Urinary bladder (tissue), 4 donors: ENCODE results near the gene TM4SF18. TPM values are rescaled to one million over a fixed set of nuclear protein-coding genes. Genes with fewer than 3 reads are reported as not detected.

Experiments
- DNase-seq: peaks from one replicate; pipeline ENCODE4 v3.0.0-alpha.2; 2015; ENCODE audit errors: extremely low spot score
- H3K27ac ChIP-seq: one replicate; pipeline ENCODE4 v1.5.1; 2013; ENCODE audit warnings: low read depth, mild to moderate bottlenecking, moderate library complexity
- H3K36me3 ChIP-seq: one replicate; pipeline ENCODE4 v1.6.1; 2013; ENCODE audit warnings: mild to moderate bottlenecking, moderate library complexity; ENCODE audit not compliant: insufficient read depth
- H3K4me1 ChIP-seq: one replicate; pipeline ENCODE4 v1.6.1; 2013; ENCODE audit warnings: mild to moderate bottlenecking, moderate library complexity; ENCODE audit not compliant: insufficient read depth
- H3K4me3 ChIP-seq: one replicate; pipeline ENCODE4 v1.5.1; 2013; ENCODE audit warnings: low read depth, low read length
- WGBS: extraction: QIAGEN DNeasy Blood & Tissue Kit; methylation state at CpG from one replicate; pipeline ENCODE4 v1.1.7; 2013; 5-methylcytosine and 5-hydroxymethylcytosine counted together
- polyA plus RNA-seq: library from polyadenylated mRNA; stranded (reverse); fragments of 200-250 nt; gene quantifications from one replicate; pipeline ENCODE4 v1.2.3, GENCODE V29; 2013
- total RNA-seq: library from RNA; depleted of rRNA; stranded (reverse); fragments of >200 nt; gene quantifications from one replicate; pipeline ENCODE4 v1.2.3, GENCODE V29; 2014
- donor health status: healthy with polysubstance abuse.
- donor health status: healthy.

TM4SF18 gene
- total and polyA plus RNA-seq, 2 donors = 3.2 to 33.4 TPM

- Histone ChIP-seq H3K4me3 (no peak overlapping the region), H3K27ac (no peak overlapping the region), H3K36me3 (no peaks in the 10 kb centered on the region), H3K4me1 (no peaks in the 10 kb centered on the region)
- no peak for DNase-seq
- 77% methylated on average over 2 of the region's 2 CpGs for WGBS
Measured at GRCh38 chr3:149327156-149327555, 6.3 kb downstream of the TM4SF18 start.

DNA sequence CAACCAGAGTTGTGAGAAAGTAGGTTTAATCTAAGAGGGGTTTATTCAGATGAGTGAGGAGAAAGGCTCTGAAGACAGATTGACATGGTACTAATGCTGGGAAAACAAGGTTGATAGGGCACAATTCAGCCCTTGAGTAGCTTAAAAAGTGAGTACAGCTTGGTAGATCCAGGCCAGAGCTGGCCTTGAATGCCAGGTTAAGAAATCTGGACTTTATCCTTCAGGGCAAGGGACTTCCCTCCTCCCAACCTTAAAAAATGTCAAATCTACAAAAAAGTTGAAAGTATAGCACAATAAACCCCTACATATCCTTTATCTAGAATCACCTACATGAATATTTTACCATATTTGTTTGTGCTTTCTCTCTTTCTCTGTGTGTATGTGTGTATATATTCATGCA, 7.9 kb downstream of the TM4SF18 start:
- Histone ChIP-seq H3K27ac (no peak overlapping the region), H3K4me1 (no peaks in the 10 kb centered on the region), H3K36me3 (no peaks in the 10 kb centered on the region), H3K4me3 (no peak overlapping the region)
- DNase-seq = no peak

- Histone ChIP-seq H3K4me1 (no peaks in the 10 kb centered on the region), H3K36me3 (no peaks in the 10 kb centered on the region), H3K4me3 (no peak overlapping the region), H3K27ac (no peak overlapping the region)
- no peak for DNase-seq
Measured at GRCh38 chr3:149324332-149324731, 9.1 kb downstream of the TM4SF18 start.

DNA sequence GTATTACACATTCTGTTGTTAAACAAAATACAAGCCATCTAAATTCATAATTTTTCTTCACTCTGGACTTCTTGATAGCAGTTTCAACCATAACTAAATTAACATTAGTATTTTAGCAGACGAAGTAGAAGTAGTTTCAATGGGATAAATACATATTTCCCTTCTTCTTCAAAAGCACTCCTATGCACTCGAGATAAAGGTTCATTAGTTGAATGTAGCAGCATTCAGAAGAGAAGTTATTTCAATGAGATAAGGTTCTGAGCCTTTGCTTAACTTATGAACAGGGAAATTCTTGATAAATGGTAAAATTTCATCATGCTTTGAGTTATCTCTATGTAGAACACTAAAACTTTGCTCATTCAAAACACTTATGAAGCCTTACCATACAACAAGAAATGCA, 11.8 kb downstream of the TM4SF18 start:
- no peak overlapping the region for H3K27ac ChIP-seq
- H3K36me3 ChIP-seq = no peaks in the 10 kb centered on the region
- no peak for DNase-seq
- H3K4me1 ChIP-seq = no peaks in the 10 kb centered on the region
- WGBS = 81% methylated on average over 2 of the region's 2 CpGs
- no peak overlapping the region for H3K4me3 ChIP-seq

- Histone ChIP-seq H3K27ac (no peak overlapping the region), H3K36me3 (no peaks in the 10 kb centered on the region), H3K4me1 (no peaks in the 10 kb centered on the region), H3K4me3 (no peak overlapping the region)
- DNase-seq = no peak
Measured at GRCh38 chr3:149321136-149321535, 12.3 kb downstream of the TM4SF18 start.

DNA sequence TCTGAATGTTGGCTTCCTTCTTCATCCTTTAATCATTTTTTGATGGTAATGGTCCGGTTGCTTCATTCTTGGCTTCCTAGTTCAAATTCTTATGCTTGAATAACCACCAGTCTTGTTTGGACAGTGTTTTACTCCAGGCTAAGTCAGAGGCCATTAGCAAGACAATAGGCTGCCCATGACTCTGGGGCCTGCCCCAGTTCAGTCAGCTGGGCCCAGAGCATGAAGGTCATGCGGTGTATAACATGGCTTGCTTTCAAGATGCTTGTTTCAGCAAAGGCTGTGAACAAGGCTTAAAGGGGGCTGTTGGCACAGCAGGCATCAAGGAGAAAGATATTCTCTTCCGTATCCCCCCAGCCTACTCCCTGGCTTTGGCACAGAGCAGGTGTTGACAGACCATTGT, 13.7 kb downstream of the TM4SF18 start:
- 94% methylated on average over 3 of the region's 3 CpGs for WGBS
- no peaks in the 10 kb centered on the region for H3K4me1 ChIP-seq
- no peaks in the 10 kb centered on the region for H3K36me3 ChIP-seq
- H3K4me3 ChIP-seq = no peak overlapping the region
- no peak overlapping the region for H3K27ac ChIP-seq
- DNase-seq = no peak

- no peak for DNase-seq
- H3K36me3 ChIP-seq = no peaks in the 10 kb centered on the region
- H3K4me3 ChIP-seq = no peak overlapping the region
- H3K27ac ChIP-seq = no peak overlapping the region
- no peaks in the 10 kb centered on the region for H3K4me1 ChIP-seq
- 98% methylated on average over 1 of the region's 1 CpG for WGBS
Measured at GRCh38 chr3:149317072-149317471, 16.4 kb downstream of the TM4SF18 start.

- no peak overlapping the region for H3K27ac ChIP-seq
- H3K36me3 ChIP-seq = no peaks in the 10 kb centered on the region
- WGBS = 77% methylated on average over 2 of the region's 2 CpGs
- no peak for DNase-seq
- no peak overlapping the region for H3K4me3 ChIP-seq
- no peaks in the 10 kb centered on the region for H3K4me1 ChIP-seq
Measured at GRCh38 chr3:149316437-149316836, 17.0 kb downstream of the TM4SF18 start.

DNA sequence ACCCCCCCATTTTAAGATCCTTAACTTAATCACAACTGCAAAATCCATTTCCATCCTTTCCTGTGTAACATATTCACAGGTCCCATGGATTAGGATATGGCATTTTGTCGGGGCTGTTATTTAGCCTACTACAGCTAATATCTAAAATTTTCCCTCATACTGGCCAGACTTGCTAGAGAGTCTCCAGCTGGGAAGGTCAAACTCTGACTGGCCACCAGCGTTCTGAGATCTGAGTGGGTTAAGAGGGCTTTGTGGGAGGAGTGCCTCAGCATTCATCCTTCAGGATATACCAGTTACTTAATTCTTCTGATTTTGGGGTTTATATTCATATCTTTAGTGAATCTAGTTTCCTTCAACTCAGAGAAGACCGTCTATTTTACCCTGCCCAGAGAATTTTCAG, 17.7 kb downstream of the TM4SF18 start:
- Histone ChIP-seq H3K4me1 (no peaks in the 10 kb centered on the region), H3K36me3 (no peaks in the 10 kb centered on the region), H3K4me3 (no peak overlapping the region), H3K27ac (no peak overlapping the region)
- 57% methylated on average over 3 of the region's 3 CpGs for WGBS
- DNase-seq = no peak

DNA sequence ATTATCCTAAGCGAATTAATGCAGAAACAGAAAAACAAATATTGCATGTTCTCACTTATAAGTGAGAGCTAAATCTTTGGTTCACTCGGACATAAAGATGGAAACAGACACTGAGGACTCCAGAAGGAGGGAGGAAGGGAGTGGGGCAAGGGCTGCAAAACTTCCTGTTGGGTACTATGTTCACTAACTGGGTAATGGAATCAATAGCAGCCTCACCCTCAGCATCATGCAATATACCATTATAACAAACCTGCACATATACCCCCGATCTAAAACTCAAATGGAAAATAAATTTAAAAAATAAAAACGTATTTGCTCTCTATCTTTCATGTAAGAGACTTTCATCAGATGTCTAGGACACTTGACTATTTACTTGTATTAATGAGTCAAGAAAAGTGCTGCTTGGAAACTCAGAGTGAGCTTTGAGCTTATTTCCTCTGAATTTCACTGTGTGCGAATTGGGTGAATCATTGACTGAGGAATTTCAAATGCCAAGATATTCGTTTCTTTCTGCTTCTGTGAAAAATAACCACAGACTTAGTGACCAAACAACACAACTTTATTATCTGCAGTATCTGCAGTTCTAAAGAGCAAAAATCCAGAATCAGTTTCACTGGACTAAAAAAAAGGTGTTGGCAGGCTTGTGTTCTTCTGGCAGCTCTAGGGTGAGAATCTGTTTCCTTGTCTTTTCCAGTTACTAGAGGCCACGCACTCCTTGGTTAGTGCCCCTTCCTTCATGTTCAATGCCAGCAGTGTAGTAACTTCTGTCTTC, 18.4 kb downstream of the TM4SF18 start:
- Histone ChIP-seq H3K36me3 (no peaks in the 10 kb centered on the region), H3K4me1 (no peaks in the 10 kb centered on the region), H3K4me3 (no peak overlapping the region), H3K27ac (no peak overlapping the region)
- DNase-seq = no peak
- WGBS = 67% methylated on average over 7 of the region's 7 CpGs

DNA sequence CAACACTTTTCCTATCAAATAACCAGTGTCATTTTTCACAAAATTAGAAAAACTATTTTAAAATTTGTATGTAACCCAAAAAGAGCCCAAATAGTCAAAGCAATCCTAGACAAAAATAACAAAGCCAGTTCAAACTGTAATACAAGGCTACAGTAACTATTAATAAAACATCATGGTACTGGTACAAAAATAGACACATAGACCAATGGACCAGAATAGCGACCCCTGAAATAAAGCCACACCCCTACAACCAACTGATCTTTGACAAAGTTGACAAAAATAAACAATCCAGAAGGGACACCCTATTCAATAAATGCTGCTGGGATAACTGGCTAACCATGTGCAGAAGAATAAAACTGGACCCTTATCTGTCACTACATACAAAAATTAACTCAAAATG, 19.9 kb downstream of the TM4SF18 start:
- 77% methylated on average over 1 of the region's 1 CpG for WGBS
- no peak overlapping the region for H3K4me3 ChIP-seq
- no peak for DNase-seq
- H3K27ac ChIP-seq = no peak overlapping the region
- H3K4me1 ChIP-seq = no peaks in the 10 kb centered on the region
- H3K36me3 ChIP-seq = no peaks in the 10 kb centered on the region

GRCh38 chr3:149310796-149311534, 22.5 kb downstream of the TM4SF18 start:
- WGBS = 92% methylated on average over 7 of the region's 7 CpGs
- no peak overlapping the region for H3K4me3 ChIP-seq
- no peaks in the 10 kb centered on the region for H3K4me1 ChIP-seq
- H3K36me3 ChIP-seq = no peaks in the 10 kb centered on the region
- no peak for DNase-seq
- no peak overlapping the region for H3K27ac ChIP-seq

GRCh38 chr3:149307435-149307783, 26.0 kb downstream of the TM4SF18 start:
- 97% methylated on average over 1 of the region's 1 CpG for WGBS

DNA sequence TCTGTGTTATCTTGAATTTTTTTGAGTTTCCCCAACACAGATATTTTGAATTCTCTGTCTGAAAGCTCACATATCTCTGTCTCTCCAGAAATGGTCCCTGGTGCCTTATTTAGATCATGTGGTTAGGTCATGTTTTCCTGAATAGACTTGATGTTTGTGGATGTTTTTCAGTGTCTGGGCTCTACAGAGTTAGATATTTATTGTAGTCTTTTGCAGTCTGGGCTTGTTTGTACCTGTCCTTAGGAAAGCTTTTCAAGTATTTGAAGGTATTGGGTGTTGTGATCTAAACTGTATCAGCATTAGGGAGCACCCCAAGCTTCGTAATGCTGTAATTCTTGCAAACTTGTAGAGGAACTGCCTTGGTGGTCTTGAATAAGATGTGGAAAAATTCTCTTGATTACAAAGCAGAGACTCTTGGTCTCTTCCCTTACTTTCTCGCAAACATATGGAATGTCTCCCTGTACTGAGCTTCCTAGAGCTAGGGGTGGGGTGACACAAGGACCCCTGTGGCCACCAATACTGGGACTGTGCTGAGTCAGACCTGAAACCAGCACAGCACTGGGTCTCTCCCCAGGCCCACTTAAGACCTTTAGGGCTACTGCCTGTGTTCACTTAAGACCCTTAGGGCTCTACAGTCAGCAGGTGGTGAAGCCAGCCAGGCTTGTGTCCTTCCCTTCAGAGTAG, 26.5 kb downstream of the TM4SF18 start:
- no peak for DNase-seq
- no peaks in the 10 kb centered on the region for H3K36me3 ChIP-seq
- H3K4me1 ChIP-seq = no peaks in the 10 kb centered on the region
- no peak overlapping the region for H3K4me3 ChIP-seq
- 91% methylated on average over 2 of the region's 2 CpGs for whole genome bisulfite sequencing
- H3K27ac ChIP-seq = no peak overlapping the region

More at GRCh38 chr3:149307435-149307783, 26.0 kb downstream of the TM4SF18 start:
- H3K27ac ChIP-seq = no peak overlapping the region
- H3K4me3 ChIP-seq = no peak overlapping the region
- no peak for DNase-seq
- no peaks in the 10 kb centered on the region for H3K4me1 ChIP-seq
- H3K36me3 ChIP-seq = no peaks in the 10 kb centered on the region
